ENCODE results near the gene SP140.

SP140 gene

DNA sequence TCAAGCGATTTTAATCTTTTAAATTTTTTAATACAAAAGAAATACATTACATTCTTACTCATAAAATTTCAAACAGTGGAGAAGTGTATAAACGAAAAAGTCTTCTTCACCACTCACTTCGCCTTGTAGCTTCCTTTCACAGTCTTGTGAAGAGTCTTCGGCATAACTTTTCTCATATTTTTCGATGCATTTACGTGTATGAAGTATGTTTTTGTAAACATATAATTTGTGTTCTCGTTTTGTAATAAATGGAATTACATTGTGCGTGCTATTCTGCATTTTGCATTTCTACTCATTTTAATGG is 102.6 kb downstream of the SP140 start:
- H3K27ac ChIP-seq (ENCODE audit: extremely low read depth, low read depth, low read length): no peak overlapping the region
- TF ChIP-seq ZSCAN30 (tag by site-specific recombination; IDR thresholded peaks at IDR 0.05) (no peak), ZNF677 (tag by site-specific recombination; IDR thresholded peaks at IDR 0.05) (no peak), ZNF175 (tag by site-specific recombination; IDR thresholded peaks at IDR 0.05) (no peak), ZNF248 (tag by site-specific recombination; IDR thresholded peaks at IDR 0.05) (no peak), ZNF324 (tag by site-specific recombination; IDR thresholded peaks at IDR 0.05) (no peak), ZNF335 (tag by site-specific recombination; conservative IDR thresholded peaks at IDR 0.05) (no peak), ZNF404 (tag by site-specific recombination; IDR thresholded peaks at IDR 0.05) (no peak), ZBTB21 (tag by site-specific recombination; IDR thresholded peaks at IDR 0.05) (no peak), ZFP3 (tag by site-specific recombination; IDR thresholded peaks at IDR 0.05; ENCODE audit: low read depth) (no peak), CTCF (tag by site-specific recombination; IDR thresholded peaks at IDR 0.05) (no peak), ZNF521 (tag by site-specific recombination; IDR thresholded peaks at IDR 0.05) (no peak), OSR2 (tag by site-specific recombination; IDR thresholded peaks at IDR 0.05) (no peak), ZNF292 (tag by site-specific recombination; IDR thresholded peaks at IDR 0.05; ENCODE audit: borderline replicate concordance, low read depth) (no peak), ZSCAN23 (tag by site-specific recombination; IDR thresholded peaks at IDR 0.05) (no peak), ZSCAN4 (tag by site-specific recombination; IDR thresholded peaks at IDR 0.05) (no peak), ZNF133 (tag by site-specific recombination; IDR thresholded peaks at IDR 0.05) (no peak), ZNF184 (tag by site-specific recombination; IDR thresholded peaks at IDR 0.05) (no peak), ZNF837 (tag by site-specific recombination; IDR thresholded peaks at IDR 0.05) (no peak), ZNF211 (tag by site-specific recombination; IDR thresholded peaks at IDR 0.05; ENCODE audit: low read depth) (no peak)
- TF ChIP-seq, protein P1, sequence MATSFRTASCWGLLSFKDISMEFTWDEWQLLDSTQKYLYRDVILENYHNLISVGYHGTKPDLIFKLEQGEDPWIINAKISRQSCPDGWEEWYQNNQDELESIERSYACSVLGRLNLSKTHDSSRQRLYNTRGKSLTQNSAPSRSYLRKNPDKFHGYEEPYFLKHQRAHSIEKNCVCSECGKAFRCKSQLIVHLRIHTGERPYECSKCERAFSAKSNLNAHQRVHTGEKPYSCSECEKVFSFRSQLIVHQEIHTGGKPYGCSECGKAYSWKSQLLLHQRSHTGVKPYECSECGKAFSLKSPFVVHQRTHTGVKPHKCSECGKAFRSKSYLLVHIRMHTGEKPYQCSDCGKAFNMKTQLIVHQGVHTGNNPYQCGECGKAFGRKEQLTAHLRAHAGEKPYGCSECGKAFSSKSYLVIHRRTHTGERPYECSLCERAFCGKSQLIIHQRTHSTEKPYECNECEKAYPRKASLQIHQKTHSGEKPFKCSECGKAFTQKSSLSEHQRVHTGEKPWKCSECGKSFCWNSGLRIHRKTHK (tag by site-specific recombination; IDR thresholded peaks at IDR 0.05): no peak
- H3K4me1 ChIP-seq (ENCODE audit: control insufficient read depth, insufficient read depth, low read length): no peaks in the 10 kb centered on the region
- POLR2A ChIA-PET: no interaction called here
- H3K9me3 ChIP-seq (ENCODE audit: control insufficient read depth, insufficient read depth, low read depth, low read length): no peaks in the 10 kb centered on the region
- H3K36me3 ChIP-seq (ENCODE audit: control insufficient read depth in 2 of 2, insufficient read depth in 1 of 2, low read length in 2 of 2): no peaks in the 10 kb centered on the region
- CTCF ChIA-PET: no interaction called here
- no peak overlapping the region for H3K4me3 ChIP-seq (ENCODE audit: low read depth, low read length)

DNA sequence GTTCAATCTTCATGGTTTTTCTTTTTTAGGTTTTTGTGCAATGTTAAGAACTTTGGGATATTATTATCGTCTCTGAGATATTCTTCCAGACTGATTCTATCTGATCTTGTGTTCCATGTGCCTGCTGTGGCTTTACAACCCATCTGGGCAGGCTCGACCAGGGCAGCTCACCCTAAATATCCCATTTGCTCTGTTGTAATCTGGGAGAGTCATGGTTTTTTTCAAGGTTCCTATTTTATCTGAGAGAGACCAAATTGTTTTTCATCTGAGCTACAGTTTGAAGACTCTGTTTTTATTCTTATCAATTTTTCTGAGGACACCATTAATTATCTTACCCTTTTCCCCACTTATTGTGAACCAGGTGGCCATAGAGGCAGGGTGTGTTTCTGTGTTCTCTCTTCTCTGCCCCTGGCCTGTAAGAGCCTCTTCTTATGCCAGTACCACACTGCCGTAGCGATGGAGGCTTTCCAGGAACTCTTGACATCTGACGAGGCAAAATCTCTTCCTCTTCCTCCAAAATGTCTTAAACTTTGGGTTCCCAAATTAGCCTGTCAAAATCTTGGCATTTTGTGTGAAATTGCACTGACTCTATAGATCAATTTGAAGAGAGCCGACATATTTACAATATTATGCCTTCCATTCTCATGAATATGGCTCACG is 104.5 kb downstream of the SP140 start:
- POLR2A ChIA-PET: no interaction called here
- H3K9me3 ChIP-seq (ENCODE audit: control insufficient read depth, insufficient read depth, low read depth, low read length): no peaks in the 10 kb centered on the region
- H3K36me3 ChIP-seq (ENCODE audit: control insufficient read depth in 2 of 2, insufficient read depth in 1 of 2, low read length in 2 of 2): no peaks in the 10 kb centered on the region
- H3K27ac ChIP-seq (ENCODE audit: extremely low read depth, low read depth, low read length): no peak overlapping the region
- TF ChIP-seq ZNF830 (tag by site-specific recombination; IDR thresholded peaks at IDR 0.05; ENCODE audit: low read depth) (no peak), ZBTB1 (tag by site-specific recombination; IDR thresholded peaks at IDR 0.05) (no peak), ZNF302 (tag by site-specific recombination; IDR thresholded peaks at IDR 0.05; ENCODE audit: low read depth) (no peak)
- TF ChIP-seq, protein P1 (tag by site-specific recombination; IDR thresholded peaks at IDR 0.05): no peak
- H3K4me1 ChIP-seq (ENCODE audit: control insufficient read depth, insufficient read depth, low read length): no peaks in the 10 kb centered on the region
- no peak overlapping the region for H3K4me3 ChIP-seq (ENCODE audit: low read depth, low read length)
- CTCF ChIA-PET: no interaction called here
